GM23248 (cell line): ENCODE measurements around the gene LRP2.

ENCODE experiments used
- EZH2 ChIP-seq: fragments of 200-600 bp; sonication (generic); IDR thresholded peaks from 2 replicates; pipeline ENCODE4 v1.6.1; 2018; ENCODE audit warnings: antibody characterized with exemption, mild to moderate bottlenecking; ENCODE audit not compliant: insufficient read depth, poor library complexity, severe bottlenecking
- EZH2phosphoT487 ChIP-seq: fragments of 200-600 bp; sonication (generic); IDR thresholded peaks from 2 replicates; pipeline ENCODE4 v1.6.1; 2018; ENCODE audit warnings: antibody characterized with exemption, moderate library complexity, mild to moderate bottlenecking, low read depth; ENCODE audit not compliant: insufficient read depth

- TF ChIP-seq EZH2phosphoT487: no peak
- no peak for TF ChIP-seq EZH2
Measured at GRCh38 chr2:169254774-169255173, 107.6 kb downstream of the LRP2 start.
